Spleen (tissue), 11 donors: ENCODE data around the gene SMIM31. TPM values are rescaled to one million over a fixed set of nuclear protein-coding genes. Genes with fewer than 3 reads are reported as not detected.

Source experiments
- DNase-seq: peaks from one replicate; pipeline ENCODE4 v3.0.0-alpha.2; 2020
- H3K27ac ChIP-seq, 8 donors: fragments of 200-600 bp; sonication (generic) in 7 of 8; 1 replicate in 4 of 8; 2 replicates in 4 of 8; pipeline versions ENCODE4 v1.5.0 to v1.8.0; 2016 to 2021; ENCODE audit warnings: inconsistent platforms in 4 of 8, mild to moderate bottlenecking in 4 of 8, moderate library complexity in 1 of 8
- H3K27me3 ChIP-seq, 7 donors: fragments of 200-600 bp; sonication (generic) in 6 of 7; replicated peaks in 1 of 7; 1 replicate in 4 of 7; 2 replicates in 3 of 7; pipeline versions ENCODE4 v1.5.0 to v1.8.0; 2016 to 2021; ENCODE audit warnings: inconsistent platforms in 3 of 7, mild to moderate bottlenecking in 1 of 7
- H3K36me3 ChIP-seq, 6 donors: fragments of 200-600 bp; sonication (generic) in 5 of 6; 1 replicate in 4 of 6; 2 replicates in 2 of 6; pipeline versions ENCODE4 v1.5.0 to v1.8.0; 2016 to 2021; ENCODE audit warnings: inconsistent platforms in 2 of 6
- H3K4me1 ChIP-seq, 6 donors: fragments of 200-600 bp; sonication (generic) in 5 of 6; 1 replicate in 3 of 6; 2 replicates in 3 of 6; pipeline versions ENCODE4 v1.5.0 to v1.8.0; 2016 to 2021; ENCODE audit warnings: inconsistent platforms in 3 of 6
- H3K4me3 ChIP-seq, 8 donors: fragments of 200-600 bp; sonication (generic) in 7 of 8; 1 replicate in 4 of 8; 2 replicates in 4 of 8; pipeline versions ENCODE4 v1.5.0 to v1.8.0; 2016 to 2021; ENCODE audit warnings: inconsistent platforms in 4 of 8, mild to moderate bottlenecking in 4 of 8, moderate library complexity in 2 of 8
- H3K9me3 ChIP-seq, 8 donors: fragments of 200-600 bp; sonication (generic) in 7 of 8; 1 replicate in 4 of 8; 2 replicates in 4 of 8; pipeline versions ENCODE4 v1.5.0 to v1.8.0; 2016 to 2021; ENCODE audit warnings: inconsistent platforms in 4 of 8
- POLR2A ChIP-seq, 3 donors: fragments of 450-650 bp; IDR thresholded peaks; one replicate each; pipeline ENCODE4 v1.5.1; 2017; ENCODE audit warnings: antibody characterized with exemption in 3 of 3, mild to moderate bottlenecking in 1 of 3
- POLR2AphosphoS5 ChIP-seq, 3 donors: sonication (generic); formaldehyde crosslinking; IDR thresholded peaks; one replicate each; pipeline ENCODE4 v1.5.1; 2017; ENCODE audit warnings: antibody characterized with exemption in 3 of 3
- WGBS, 5 donors: extraction: QIAGEN DNeasy Blood & Tissue Kit in 3 of 5; methylation state at CpG; one replicate each; pipeline versions ENCODE4 v1.1.5 to v1.1.7; 2013 to 2018; 5-methylcytosine and 5-hydroxymethylcytosine counted together
- intact Hi-C: fragments of 100-400 bp; cut with DNase I; formaldehyde crosslinking; loops from one replicate; pipeline ENCODE4 v1.15.0; 2023; ENCODE audit warnings: low total_unique reads
- polyA plus RNA-seq, 3 donors: library from polyadenylated mRNA; stranded (reverse); fragments of 200-250 nt; gene quantifications; one replicate each; pipeline ENCODE4 v1.2.1, GENCODE V29; 2013
- total RNA-seq, 7 donors: library from RNA; depleted of rRNA in 3 of 7; stranded (reverse); fragments of >200 nt in 3 of 7; fragmentation: NEBNext Ultra II Directional in 4 of 7; extraction: Animal tissue kit (Norgen Biotek cat#: 25700) in 4 of 7; gene quantifications; one replicate each; pipeline versions ENCODE4 v1.1.0 to v1.2.1, GENCODE V29; 2016 to 2021
- TF ChIP-seq, protein P1 (sequence below), 11 experiments: fragments of 200-600 bp in 7 of 11; fragments of 450-650 bp in 4 of 11; sonication (generic) in 4 of 11; IDR thresholded peaks in 8 of 11; conservative IDR thresholded peaks in 3 of 11; 1 replicate in 7 of 11; 2 replicates in 4 of 11; pipeline versions ENCODE4 v1.4.0 to v1.8.0; 2016 to 2021; ENCODE audit warnings: antibody characterized with exemption in 11 of 11, inconsistent platforms in 4 of 11, mild to moderate bottlenecking in 1 of 11
- donor health status: healthy with polysubstance abuse.
- donor health status: DM: no; HTN: no; CAD: no; lungs with moderate emphysema.
- donor health status: DM: no; HTN: no; CAD: no.
- donor health status: Bipolar disorder and iron deficiency.
- donor health status: healthy.
- donor health status: DM: no; HTN: no; CAD: no.
- donor health status: DM: yes; HTN: yes; CAD: no.

The SMIM31 gene
- total and polyA plus RNA-seq, 10 donors = not detected

DNA sequence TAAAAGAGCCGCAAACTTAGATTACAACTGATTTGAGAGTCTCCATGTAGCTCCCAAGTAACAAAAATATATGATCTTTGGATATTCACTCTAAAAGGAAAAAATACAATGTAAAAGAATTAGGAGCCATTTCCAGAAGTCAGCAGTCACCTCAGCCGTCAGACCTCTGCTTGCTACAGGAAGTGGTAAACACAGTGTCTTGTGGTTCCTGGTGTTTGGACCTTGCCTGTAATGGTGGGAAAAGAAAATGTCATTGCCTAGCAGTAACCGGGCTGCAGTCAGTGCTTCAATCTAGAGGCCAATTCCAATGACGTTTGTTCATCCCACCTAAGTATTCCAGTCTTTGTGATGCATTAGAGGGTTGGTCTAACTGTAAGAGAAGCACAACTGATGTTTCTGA is 28.9 kb upstream of the SMIM31 start:
- DNase-seq = no peak

DNA sequence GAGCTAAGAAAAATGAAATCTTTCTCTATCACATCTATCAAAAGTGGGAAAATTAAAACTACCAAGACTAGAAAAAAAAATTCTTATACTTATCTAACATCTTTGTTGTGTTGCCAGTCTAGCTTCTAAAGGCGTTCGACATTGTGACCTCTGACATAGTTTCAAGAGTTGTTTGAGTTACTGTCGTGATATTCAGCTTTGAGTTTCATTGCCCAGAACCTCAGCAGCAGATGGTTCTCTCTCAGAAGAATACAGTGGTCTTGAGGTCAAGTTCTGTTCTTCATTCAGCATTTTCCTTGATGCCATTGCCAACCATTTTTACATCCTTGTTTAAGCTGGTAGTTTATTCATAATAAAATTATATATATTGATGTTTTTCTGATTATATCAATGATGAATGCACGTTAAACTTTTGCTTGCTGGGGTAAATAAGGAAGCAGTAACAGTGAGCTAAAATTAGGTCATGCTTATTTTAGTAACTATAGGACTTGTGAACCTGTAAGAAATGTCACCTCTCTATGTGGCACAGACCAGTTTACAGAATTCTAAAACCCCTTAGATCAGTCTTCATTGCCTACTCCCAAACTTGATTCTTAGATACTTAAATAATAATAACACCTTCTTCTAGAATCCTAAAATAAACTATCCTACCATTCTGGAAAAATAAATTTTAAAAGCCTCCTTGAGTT is 23.1 kb upstream of the SMIM31 start:
- Histone ChIP-seq H3K4me3 (no peak overlapping the region), H3K36me3 (no peaks in the 10 kb centered on the region), H3K27me3 (peaks cover 0 to 7% (median 0%) of the 10 kb centered on the region in 7 donors), H3K4me1 (no peaks in the 10 kb centered on the region), H3K27ac (no peak overlapping the region), H3K9me3 (no peaks in the 10 kb centered on the region)
- WGBS, 5 donors = 41 to 62% (median 52%) methylated on average over 4 of the region's 4 CpGs
- intact Hi-C loops = loop anchor here (5.0 kb wide), 1 partner anchor 1179 kb away; no protein-coding TSS in a partner anchor
- DNase-seq = no peak
- TF ChIP-seq, protein P1, sequence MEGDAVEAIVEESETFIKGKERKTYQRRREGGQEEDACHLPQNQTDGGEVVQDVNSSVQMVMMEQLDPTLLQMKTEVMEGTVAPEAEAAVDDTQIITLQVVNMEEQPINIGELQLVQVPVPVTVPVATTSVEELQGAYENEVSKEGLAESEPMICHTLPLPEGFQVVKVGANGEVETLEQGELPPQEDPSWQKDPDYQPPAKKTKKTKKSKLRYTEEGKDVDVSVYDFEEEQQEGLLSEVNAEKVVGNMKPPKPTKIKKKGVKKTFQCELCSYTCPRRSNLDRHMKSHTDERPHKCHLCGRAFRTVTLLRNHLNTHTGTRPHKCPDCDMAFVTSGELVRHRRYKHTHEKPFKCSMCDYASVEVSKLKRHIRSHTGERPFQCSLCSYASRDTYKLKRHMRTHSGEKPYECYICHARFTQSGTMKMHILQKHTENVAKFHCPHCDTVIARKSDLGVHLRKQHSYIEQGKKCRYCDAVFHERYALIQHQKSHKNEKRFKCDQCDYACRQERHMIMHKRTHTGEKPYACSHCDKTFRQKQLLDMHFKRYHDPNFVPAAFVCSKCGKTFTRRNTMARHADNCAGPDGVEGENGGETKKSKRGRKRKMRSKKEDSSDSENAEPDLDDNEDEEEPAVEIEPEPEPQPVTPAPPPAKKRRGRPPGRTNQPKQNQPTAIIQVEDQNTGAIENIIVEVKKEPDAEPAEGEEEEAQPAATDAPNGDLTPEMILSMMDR (IDR thresholded peaks at IDR 0.05 in 8 of 11, conservative IDR thresholded peaks at IDR 0.05 in 3 of 11) = no peak
- TF ChIP-seq POLR2AphosphoS5 (IDR thresholded peaks at IDR 0.05) = no peak
- no peak for TF ChIP-seq POLR2A (IDR thresholded peaks at IDR 0.05)

More for the DNA sequence above, 28.9 kb upstream of the SMIM31 start:
- H3K9me3 ChIP-seq = no peaks in the 10 kb centered on the region
- intact Hi-C loops = no loop called here
- H3K27me3 ChIP-seq = peaks cover 0 to 2% (median 0%) of the 10 kb centered on the region in 7 donors
- H3K4me1 ChIP-seq = no peaks in the 10 kb centered on the region
- H3K36me3 ChIP-seq = no peaks in the 10 kb centered on the region
- WGBS, 5 donors = 57 to 68% (median 61%) methylated on average over 4 of the region's 4 CpGs
- TF ChIP-seq, protein P1 (IDR thresholded peaks at IDR 0.05 in 8 of 11, conservative IDR thresholded peaks at IDR 0.05 in 3 of 11) = no peak
- TF ChIP-seq POLR2A (IDR thresholded peaks at IDR 0.05) (no peak), POLR2AphosphoS5 (IDR thresholded peaks at IDR 0.05) (no peak)
- no peak overlapping the region for H3K4me3 ChIP-seq
- no peak overlapping the region for H3K27ac ChIP-seq

DNA sequence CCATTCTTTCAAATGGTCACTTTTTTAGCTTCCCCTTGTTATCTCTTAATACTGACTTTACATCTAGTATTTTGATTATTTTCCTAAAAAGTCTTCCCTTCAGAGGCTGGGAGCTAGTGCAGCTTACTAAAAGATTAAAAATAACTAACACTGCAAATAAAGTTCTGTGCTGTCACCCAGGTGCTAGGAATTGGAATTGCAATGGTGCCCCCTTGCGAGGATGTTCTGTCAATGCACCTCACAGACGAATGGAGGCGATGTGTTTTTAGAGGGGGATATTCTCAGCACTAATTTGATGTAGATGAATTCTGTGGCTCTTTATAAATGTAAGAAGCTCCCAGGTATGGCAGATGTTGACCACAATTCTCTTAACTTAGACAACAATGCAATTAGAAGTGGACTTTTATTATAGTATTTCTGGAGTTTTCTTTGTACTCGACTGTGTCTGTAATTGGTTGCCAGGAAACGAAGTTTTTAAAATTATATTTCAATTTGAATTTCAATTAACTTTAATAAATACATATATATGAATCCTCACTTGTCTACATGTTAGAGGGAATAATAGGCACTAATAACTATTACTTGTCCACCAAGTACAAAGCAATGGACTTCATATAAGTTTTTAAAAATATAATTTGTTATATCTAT is 22.0 kb upstream of the SMIM31 start:
- H3K4me3 ChIP-seq = no peak overlapping the region
- H3K4me1 ChIP-seq = no peaks in the 10 kb centered on the region
- no peaks in the 10 kb centered on the region for H3K9me3 ChIP-seq
- peaks cover 0 to 7% (median 0%) of the 10 kb centered on the region in 7 donors for H3K27me3 ChIP-seq
- no peak for DNase-seq
- 31 to 36% (median 32%) methylated on average over 5 of the region's 5 CpGs for WGBS, 5 donors
- TF ChIP-seq, protein P1 (IDR thresholded peaks at IDR 0.05 in 8 of 11, conservative IDR thresholded peaks at IDR 0.05 in 3 of 11) = peak; percentile 25 to 77 (median 58)
- no peak for TF ChIP-seq POLR2A (IDR thresholded peaks at IDR 0.05)
- no peak overlapping the region for H3K27ac ChIP-seq
- intact Hi-C loops = loop anchor here (5.0 kb wide), 1 partner anchor 1180 kb away; no protein-coding TSS in a partner anchor
- H3K36me3 ChIP-seq = no peaks in the 10 kb centered on the region

DNA sequence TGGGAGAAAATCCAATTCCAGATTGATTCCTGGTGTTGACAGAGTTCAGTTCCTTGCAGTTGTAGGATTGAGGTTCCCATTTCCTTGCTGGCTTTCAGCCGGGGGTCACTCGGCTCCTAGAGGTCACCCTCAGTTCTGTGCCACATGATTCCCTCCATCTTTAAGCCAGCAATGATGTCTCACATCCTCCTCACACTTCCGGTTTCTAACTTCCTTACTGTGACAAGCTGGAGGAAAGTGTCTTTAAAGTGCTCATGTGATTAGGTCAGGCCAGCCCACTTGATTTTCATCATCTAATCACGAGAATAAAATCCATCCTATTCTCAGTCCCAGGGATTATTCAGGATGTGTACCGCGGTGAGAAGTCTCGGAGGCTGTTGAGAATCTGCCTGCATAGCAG is 19.4 kb upstream of the SMIM31 start:
- 53 to 63% (median 59%) methylated on average over 7 of the region's 7 CpGs for WGBS, 5 donors
- H3K27ac ChIP-seq = no peak overlapping the region

More for the DNA sequence above, 19.4 kb upstream of the SMIM31 start:
- Histone ChIP-seq H3K36me3 (no peaks in the 10 kb centered on the region), H3K27me3 (peaks cover 0 to 4% (median 0%) of the 10 kb centered on the region in 7 donors), H3K4me1 (no peaks in the 10 kb centered on the region), H3K9me3 (peaks cover 0 to 3% (median under 1%) of the 10 kb centered on the region in 8 donors), H3K4me3 (no peak overlapping the region)
- DNase-seq = no peak
- intact Hi-C loops = loop anchor here (5.0 kb wide), 1 partner anchor 1182 kb away; no protein-coding TSS in a partner anchor
- TF ChIP-seq POLR2AphosphoS5 (IDR thresholded peaks at IDR 0.05) (no peak), POLR2A (IDR thresholded peaks at IDR 0.05) (no peak)
- TF ChIP-seq, protein P1 (IDR thresholded peaks at IDR 0.05 in 8 of 11, conservative IDR thresholded peaks at IDR 0.05 in 3 of 11) = no peak
